ENCODE data around the gene FAM186B. TPM values are rescaled to one million over a fixed set of nuclear protein-coding genes. Genes with fewer than 3 reads are reported as not detected.

Gene FAM186B
- total and polyA plus RNA-seq, 2 experiments from 2014 or later, result 0.21 to 0.38 TPM

DNA sequence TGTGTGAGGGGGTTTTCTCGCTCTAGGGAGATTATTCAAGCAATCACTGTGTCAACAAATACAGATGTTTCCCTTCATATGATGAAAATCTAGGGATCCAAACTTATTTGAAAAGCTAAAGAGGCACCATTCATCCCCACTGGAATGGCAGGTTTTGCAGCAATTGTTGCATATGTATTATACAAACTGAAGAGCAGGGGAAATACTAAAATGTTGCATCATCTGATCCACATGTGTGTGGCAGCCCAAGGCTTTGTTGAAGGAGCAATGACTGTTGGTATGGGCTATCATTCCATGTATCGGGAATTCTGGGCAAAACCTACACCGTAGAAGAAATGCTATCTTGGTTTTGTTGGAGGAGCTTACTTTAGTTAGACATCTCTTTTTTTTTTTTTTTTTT is 13.8 kb upstream of the FAM186B start (continued):
- TF ChIP-seq REST (IDR thresholded peaks at IDR 0.05; ENCODE audit: unreplicated experiment) (no peak), JUNB (IDR thresholded peaks at IDR 0.05; ENCODE audit: unreplicated experiment) (no peak)

DNA sequence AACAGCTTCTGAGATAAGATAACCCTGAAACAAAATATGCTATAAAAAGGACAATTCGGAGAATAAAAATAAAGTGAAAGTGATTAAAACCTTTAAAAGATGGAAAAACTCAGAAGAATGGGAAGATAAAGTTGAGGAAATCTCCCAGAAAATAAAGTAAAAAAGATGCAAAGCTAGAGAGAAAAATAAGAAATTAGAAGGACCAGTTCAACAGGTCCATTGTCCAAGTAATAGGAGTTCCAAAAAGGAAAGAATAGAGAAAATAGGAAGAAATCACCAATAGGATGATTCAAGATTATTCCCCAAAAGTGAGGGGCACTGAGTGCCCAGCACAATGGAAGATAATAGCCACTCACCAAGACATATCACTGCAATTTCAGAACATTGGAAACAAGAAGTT is 13.1 kb upstream of the FAM186B start:
- Histone ChIP-seq H3K9me2 (ENCODE audit: insufficient read depth) (no peaks in the 10 kb centered on the region), H3K4me2 (no peak overlapping the region), H3K79me2 (replicated peaks; ENCODE audit: insufficient read depth) (no peaks in the 10 kb centered on the region), H3K4me1 (ENCODE audit: insufficient read depth) (peaks cover 19% of the 10 kb centered on the region), H3K36me3 (ENCODE audit: insufficient read depth) (no peaks in the 10 kb centered on the region), H3K4me3 (no peak overlapping the region), H3K27ac (ENCODE audit: low read depth) (no peak overlapping the region), H3K27me3 (ENCODE audit: insufficient read depth) (peaks cover 15% of the 10 kb centered on the region; the same call in 1 of the 2 replicates), H2AFZ (peak overlapping the region; percentile 70; the same call in 1 of the 2 replicates), H4K20me1 (replicated peaks; ENCODE audit: insufficient read depth) (no peaks in the 10 kb centered on the region), H3F3A (replicated peaks; ENCODE audit: low read depth) (peaks cover 6% of the 10 kb centered on the region; the same call in 1 of the 2 replicates)
- Mint-ChIP-seq H3K4me1 (peaks cover 34% of the 10 kb centered on the region), H3K4me3 (no peak overlapping the region), H3K9me3 (no peaks in the 10 kb centered on the region; the same call in 2 of the 3 replicates), H3K27me3 (ENCODE audit: insufficient read depth, low read depth, poor library complexity) (peaks cover 16% of the 10 kb centered on the region), H3K27ac (no peak overlapping the region), H3K36me3 (ENCODE audit: low read depth) (no peaks in the 10 kb centered on the region; the same call in 2 of the 3 replicates)
- DNase-seq (ENCODE audit: low spot score), result no peak
- no peak for ATAC-seq
- TF ChIP-seq NANOG (IDR thresholded peaks at IDR 0.05; ENCODE audit: borderline replicate concordance) (no peak), POLR2AphosphoS5 (IDR thresholded peaks at IDR 0.05; ENCODE audit: low read depth) (no peak), REST (IDR thresholded peaks at IDR 0.05; ENCODE audit: unreplicated experiment) (no peak), STAT1 (IDR thresholded peaks at IDR 0.05; ENCODE audit: unreplicated experiment) (no peak), ZNF114 (CRISPR knock-in tag; IDR thresholded peaks at IDR 0.05) (no peak), CREB1 (CRISPR knock-in tag; IDR thresholded peaks at IDR 0.05; ENCODE audit: low read depth) (no peak), EZH2phosphoT487 (IDR thresholded peaks at IDR 0.05; ENCODE audit: unreplicated experiment) (no peak), EZH2 (IDR thresholded peaks at IDR 0.05; ENCODE audit: low read depth, unreplicated experiment) (no peak), JUNB (IDR thresholded peaks at IDR 0.05; ENCODE audit: unreplicated experiment) (no peak), ZNF331 (CRISPR knock-in tag; IDR thresholded peaks at IDR 0.05; ENCODE audit: low read depth) (no peak)
- TF ChIP-seq, protein P1, sequence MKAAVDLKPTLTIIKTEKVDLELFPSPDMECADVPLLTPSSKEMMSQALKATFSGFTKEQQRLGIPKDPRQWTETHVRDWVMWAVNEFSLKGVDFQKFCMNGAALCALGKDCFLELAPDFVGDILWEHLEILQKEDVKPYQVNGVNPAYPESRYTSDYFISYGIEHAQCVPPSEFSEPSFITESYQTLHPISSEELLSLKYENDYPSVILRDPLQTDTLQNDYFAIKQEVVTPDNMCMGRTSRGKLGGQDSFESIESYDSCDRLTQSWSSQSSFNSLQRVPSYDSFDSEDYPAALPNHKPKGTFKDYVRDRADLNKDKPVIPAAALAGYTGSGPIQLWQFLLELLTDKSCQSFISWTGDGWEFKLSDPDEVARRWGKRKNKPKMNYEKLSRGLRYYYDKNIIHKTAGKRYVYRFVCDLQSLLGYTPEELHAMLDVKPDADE (IDR thresholded peaks at IDR 0.05), result no peak
- TF ChIP-seq, protein P2, sequence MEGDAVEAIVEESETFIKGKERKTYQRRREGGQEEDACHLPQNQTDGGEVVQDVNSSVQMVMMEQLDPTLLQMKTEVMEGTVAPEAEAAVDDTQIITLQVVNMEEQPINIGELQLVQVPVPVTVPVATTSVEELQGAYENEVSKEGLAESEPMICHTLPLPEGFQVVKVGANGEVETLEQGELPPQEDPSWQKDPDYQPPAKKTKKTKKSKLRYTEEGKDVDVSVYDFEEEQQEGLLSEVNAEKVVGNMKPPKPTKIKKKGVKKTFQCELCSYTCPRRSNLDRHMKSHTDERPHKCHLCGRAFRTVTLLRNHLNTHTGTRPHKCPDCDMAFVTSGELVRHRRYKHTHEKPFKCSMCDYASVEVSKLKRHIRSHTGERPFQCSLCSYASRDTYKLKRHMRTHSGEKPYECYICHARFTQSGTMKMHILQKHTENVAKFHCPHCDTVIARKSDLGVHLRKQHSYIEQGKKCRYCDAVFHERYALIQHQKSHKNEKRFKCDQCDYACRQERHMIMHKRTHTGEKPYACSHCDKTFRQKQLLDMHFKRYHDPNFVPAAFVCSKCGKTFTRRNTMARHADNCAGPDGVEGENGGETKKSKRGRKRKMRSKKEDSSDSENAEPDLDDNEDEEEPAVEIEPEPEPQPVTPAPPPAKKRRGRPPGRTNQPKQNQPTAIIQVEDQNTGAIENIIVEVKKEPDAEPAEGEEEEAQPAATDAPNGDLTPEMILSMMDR (conservative IDR thresholded peaks at IDR 0.05; ENCODE audit: low read depth in 2 of 2), result no peak

All from GM23338 (cell line).